HG02840 (cell line): ENCODE measurements around the gene CACNA1S.

Source experiments
- ATAC-seq: cut with Tn5 transposase; IDR thresholded peaks from one replicate; pipeline ENCODE4 v1.9.1; 2021; ENCODE audit warnings: mild to moderate bottlenecking, moderate library complexity, moderate number of reproducible peaks; ENCODE audit not compliant: unreplicated experiment, low FRiP score

CACNA1S gene

DNA sequence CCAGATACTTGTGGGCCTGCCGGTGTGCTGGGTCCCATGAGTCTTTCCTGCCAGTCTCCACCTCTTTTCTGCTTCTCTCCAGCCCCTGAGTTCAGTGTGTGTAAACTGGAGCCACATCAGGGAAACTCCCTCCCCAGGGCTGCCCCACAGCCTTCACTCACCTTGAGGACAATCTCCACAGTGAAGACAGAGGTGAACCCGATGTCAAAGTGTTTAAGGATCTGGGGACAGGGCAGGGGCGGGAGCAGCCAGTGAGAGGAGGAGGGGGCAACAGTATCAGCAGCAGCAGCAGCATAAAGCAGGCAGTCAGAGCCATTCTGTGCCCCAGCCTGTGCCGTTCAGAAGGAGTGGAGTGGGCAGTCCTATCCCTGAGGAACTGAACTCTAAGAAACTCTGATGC, 43.2 kb downstream of the CACNA1S start:
- ATAC-seq: no peak

GRCh38 chr1:201066986-201067385, 45.2 kb downstream of the CACNA1S start:
- no peak for ATAC-seq

DNA sequence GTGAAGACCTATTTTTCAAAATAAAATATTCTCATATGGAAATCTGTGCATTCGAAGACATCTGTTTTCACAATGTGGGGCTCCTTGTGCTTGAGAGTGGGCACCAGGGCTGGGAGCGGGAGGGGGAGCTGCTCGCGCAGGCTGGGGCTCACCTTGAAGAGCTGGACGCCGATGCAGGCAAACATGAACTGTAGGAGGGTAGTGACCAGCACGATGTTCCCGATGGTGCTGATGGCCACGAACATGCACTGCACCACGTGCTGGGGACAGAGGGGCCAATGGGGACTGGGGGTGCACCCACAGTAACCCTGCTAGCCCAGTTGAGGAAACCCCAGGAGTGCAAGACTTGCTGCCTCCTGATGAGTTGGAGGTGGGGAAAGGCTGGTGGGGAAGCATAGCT, 46.5 kb downstream of the CACNA1S start:
- no peak for ATAC-seq

DNA sequence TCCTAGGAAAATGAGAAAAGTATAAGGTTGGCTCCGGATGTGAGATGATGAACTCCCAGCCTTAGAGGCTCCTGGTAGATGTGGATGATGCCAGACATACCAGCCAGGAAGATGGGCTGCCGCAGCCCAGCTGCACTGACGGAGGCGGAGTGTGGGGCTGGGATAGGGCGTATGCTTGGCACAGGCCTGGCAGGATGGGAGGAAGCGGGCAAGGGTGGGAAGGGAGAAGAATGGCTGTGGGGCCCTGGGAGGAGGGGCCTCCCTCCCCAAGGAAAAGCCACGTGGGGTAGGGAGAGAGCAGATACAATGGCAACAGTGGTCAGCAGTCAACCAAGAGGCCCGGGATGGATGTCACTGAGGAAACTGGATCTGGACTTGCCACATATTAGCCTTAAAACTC, 47.4 kb downstream of the CACNA1S start:
- no peak for ATAC-seq

- ATAC-seq: no peak
Observed at GRCh38 chr1:201063145-201063544, 49.1 kb downstream of the CACNA1S start.

GRCh38 chr1:201062511-201063091, 49.6 kb downstream of the CACNA1S start:
- no peak for ATAC-seq

- no peak for ATAC-seq
Observed at GRCh38 chr1:201061886-201062285, 50.3 kb downstream of the CACNA1S start.

- no peak for ATAC-seq
Observed at GRCh38 chr1:201061049-201061448, 51.2 kb downstream of the CACNA1S start.

- no peak for ATAC-seq
Observed at GRCh38 chr1:201060586-201060985, 51.6 kb downstream of the CACNA1S start.

- ATAC-seq: no peak
Observed at GRCh38 chr1:201059871-201060555, 52.2 kb downstream of the CACNA1S start.

- ATAC-seq: no peak
Observed at GRCh38 chr1:201059401-201059800, 52.8 kb downstream of the CACNA1S start.

DNA sequence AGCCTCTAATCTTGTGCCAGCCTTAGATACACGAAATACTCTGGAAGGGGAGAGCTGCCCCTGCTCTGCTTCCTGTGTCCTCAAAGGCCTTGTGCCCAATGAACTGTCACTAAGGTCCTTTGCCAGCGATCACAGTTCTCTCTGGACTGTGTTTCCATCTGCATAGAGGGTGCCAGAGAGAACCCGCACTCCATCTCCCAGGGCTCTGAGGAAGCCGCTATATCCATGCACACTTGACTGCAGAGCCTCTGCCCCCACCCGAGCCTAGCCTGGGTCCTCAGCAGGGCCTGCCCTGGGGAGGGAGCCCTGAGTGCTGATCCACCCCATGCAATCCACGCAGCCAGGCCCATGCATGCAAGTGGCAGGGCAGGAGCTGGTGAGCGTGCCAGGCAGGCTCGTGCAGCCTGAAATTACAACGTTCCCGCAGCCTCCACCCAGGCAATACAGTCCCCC, 58.1 kb downstream of the CACNA1S start:
- no peak for ATAC-seq

DNA sequence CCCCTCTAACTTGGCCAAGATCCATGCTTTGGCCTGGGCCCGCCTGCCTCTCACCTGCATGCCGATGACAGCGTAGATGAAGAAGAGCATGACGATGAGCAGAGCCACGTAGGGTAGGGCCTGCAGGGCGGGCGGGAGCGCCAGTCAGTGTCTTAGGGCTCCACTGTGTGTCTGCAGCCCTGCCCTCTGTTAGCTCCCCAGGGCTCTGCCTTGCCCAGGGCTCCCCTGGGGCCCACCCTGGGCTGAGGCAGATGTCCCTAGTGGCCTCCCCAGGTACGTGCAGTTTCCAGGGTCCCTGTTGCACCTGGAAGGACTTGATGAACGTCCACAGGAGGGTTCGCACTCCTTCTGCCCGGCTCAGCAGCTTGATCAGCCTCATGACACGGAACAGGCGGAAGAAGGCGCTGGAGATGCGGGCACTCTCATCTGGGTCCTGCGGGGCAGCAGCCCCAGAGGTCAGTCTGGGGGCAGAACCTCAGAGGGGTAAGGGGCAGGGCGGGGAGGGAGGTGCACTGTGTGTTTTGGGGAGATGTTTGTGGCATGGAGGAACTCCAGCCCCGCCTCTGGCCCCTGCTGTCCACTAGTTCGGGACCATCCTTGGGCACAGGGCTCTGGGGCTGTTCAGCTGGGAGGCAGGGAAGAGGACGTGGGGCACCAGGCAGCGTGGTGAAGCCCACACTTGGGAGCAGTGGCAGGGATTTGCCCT, 58.9 kb downstream of the CACNA1S start:
- no peak for ATAC-seq

GRCh38 chr1:201051399-201051798, 60.8 kb downstream of the CACNA1S start:
- ATAC-seq: no peak

GRCh38 chr1:201050515-201051277, 61.5 kb downstream of the CACNA1S start:
- ATAC-seq: no peak

GRCh38 chr1:201049248-201049831, 62.9 kb downstream of the CACNA1S start:
- no peak for ATAC-seq

- ATAC-seq: no peak
Observed at GRCh38 chr1:201048521-201048920, 63.7 kb downstream of the CACNA1S start.

- ATAC-seq: no peak
Observed at GRCh38 chr1:201044119-201044518, 68.1 kb downstream of the CACNA1S start.

GRCh38 chr1:201042779-201043461, 69.3 kb downstream of the CACNA1S start:
- no peak for ATAC-seq

GRCh38 chr1:201041011-201041410, 71.2 kb downstream of the CACNA1S start:
- no peak for ATAC-seq
